ENCODE measurements around the gene SANBR. TPM values are rescaled to one million over a fixed set of nuclear protein-coding genes. Genes with fewer than 3 reads are reported as not detected.
"Not testable (repeated sequence)": the region's sequence is repeated elsewhere in the genome, so short reads cannot be mapped to it uniquely, and the experiment has no call there.

The SANBR gene
- total RNA-seq, 1 donor from 2014 or later: 22.3 TPM

GRCh38 chr2:61029533-61029932, 36.1 kb upstream of the SANBR start:
- DNase-seq (ENCODE audit: extremely low spot score, unreplicated experiment): no peak
- H3K4me3 Mint-ChIP-seq: no peak overlapping the region
- no peaks in the 10 kb centered on the region for H3K27me3 Mint-ChIP-seq
- H3K36me3 Mint-ChIP-seq: peaks cover 40% of the 10 kb centered on the region
- H3K27ac Mint-ChIP-seq: no peak overlapping the region
- TF ChIP-seq, protein P1, sequence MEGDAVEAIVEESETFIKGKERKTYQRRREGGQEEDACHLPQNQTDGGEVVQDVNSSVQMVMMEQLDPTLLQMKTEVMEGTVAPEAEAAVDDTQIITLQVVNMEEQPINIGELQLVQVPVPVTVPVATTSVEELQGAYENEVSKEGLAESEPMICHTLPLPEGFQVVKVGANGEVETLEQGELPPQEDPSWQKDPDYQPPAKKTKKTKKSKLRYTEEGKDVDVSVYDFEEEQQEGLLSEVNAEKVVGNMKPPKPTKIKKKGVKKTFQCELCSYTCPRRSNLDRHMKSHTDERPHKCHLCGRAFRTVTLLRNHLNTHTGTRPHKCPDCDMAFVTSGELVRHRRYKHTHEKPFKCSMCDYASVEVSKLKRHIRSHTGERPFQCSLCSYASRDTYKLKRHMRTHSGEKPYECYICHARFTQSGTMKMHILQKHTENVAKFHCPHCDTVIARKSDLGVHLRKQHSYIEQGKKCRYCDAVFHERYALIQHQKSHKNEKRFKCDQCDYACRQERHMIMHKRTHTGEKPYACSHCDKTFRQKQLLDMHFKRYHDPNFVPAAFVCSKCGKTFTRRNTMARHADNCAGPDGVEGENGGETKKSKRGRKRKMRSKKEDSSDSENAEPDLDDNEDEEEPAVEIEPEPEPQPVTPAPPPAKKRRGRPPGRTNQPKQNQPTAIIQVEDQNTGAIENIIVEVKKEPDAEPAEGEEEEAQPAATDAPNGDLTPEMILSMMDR (conservative IDR thresholded peaks at IDR 0.05): peak; percentile 15
- peaks cover 10% of the 10 kb centered on the region for H3K9me3 Mint-ChIP-seq
- H3K4me1 Mint-ChIP-seq (ENCODE audit: unreplicated experiment): no peaks in the 10 kb centered on the region

- H3K27ac Mint-ChIP-seq; H3K4me3 Mint-ChIP-seq; DNase-seq (ENCODE audit: extremely low spot score, unreplicated experiment); H3K4me1 Mint-ChIP-seq (ENCODE audit: unreplicated experiment); H3K27me3 Mint-ChIP-seq: not testable (repeated sequence)
- H3K9me3 Mint-ChIP-seq: peaks cover 14% of the 10 kb centered on the region
- peaks cover 54% of the 10 kb centered on the region for H3K36me3 Mint-ChIP-seq
Measured at GRCh38 chr2:61034592-61034991, 31.1 kb upstream of the SANBR start.

DNA sequence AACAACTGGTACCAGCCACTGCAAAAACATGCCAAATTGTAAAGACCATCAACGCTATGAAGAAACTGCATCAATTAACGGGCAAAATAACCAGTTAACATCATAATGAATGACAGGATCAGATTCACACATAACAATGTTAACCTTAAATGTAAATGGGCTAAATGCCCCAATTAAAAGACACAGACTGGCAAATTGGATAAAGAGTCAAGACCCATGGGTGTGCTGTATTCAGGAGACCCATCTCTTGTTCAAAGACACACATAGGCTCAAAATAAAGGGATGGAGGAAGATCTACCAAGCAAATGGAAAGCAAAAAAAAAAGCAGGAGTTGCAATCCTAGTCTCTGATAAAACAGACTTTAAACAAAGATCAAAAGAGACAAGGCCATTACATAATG, 29.0 kb upstream of the SANBR start:
- not testable (repeated sequence) for H3K4me3 Mint-ChIP-seq; H3K4me1 Mint-ChIP-seq (ENCODE audit: unreplicated experiment); H3K27ac Mint-ChIP-seq; H3K27me3 Mint-ChIP-seq; DNase-seq (ENCODE audit: extremely low spot score, unreplicated experiment)
- Mint-ChIP-seq H3K36me3 (peaks cover 54% of the 10 kb centered on the region), H3K9me3 (peaks cover 12% of the 10 kb centered on the region)

DNA sequence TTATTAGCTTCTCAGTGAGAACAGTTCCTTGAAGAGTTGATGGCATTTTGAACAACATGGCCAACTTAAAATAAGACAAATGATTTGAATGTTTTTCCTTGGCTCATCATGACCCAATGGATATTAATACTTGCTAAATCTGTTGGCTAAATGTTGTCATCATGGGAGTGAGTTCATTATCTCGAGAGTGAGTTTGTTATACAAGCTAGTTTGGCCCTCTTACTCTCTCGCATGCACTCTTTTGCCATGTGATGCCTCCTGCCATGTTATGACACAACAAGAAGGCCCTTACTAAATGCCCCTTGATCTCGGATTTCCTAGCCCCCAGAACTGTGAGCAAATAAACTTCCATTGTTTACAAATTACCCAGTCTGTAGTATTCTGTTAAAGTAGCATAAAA, 22.9 kb upstream of the SANBR start:
- no peak for DNase-seq (ENCODE audit: extremely low spot score, unreplicated experiment)
- TF ChIP-seq, protein P1 (conservative IDR thresholded peaks at IDR 0.05): no peak
- Mint-ChIP-seq H3K4me1 (ENCODE audit: unreplicated experiment) (no peaks in the 10 kb centered on the region), H3K9me3 (no peaks in the 10 kb centered on the region), H3K4me3 (no peak overlapping the region), H3K27me3 (no peaks in the 10 kb centered on the region), H3K36me3 (peaks cover 14% of the 10 kb centered on the region), H3K27ac (no peak overlapping the region)

DNA sequence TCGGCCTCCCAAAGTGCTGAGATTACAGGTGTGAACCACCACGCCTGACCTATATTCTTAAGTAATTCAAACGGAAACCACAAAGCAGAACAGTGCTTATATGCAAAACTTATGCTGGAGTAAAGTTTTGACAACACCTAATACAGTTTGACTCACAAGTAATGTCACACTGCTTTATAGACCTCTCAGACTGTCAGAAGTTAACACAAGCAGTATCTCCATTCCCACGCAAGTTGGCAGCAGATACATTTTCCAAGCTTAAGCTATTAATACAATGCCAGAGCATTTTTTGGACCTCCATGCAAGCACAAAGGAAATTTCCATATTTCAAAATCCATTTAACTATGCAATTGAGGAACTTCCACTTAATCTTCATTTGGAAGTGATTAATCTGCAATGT, 21.0 kb upstream of the SANBR start:
- Mint-ChIP-seq H3K9me3 (no peaks in the 10 kb centered on the region), H3K36me3 (peaks cover 17% of the 10 kb centered on the region), H3K4me1 (ENCODE audit: unreplicated experiment) (no peaks in the 10 kb centered on the region), H3K4me3 (no peak overlapping the region), H3K27ac (no peak overlapping the region), H3K27me3 (no peaks in the 10 kb centered on the region)
- TF ChIP-seq, protein P1 (conservative IDR thresholded peaks at IDR 0.05): no peak
- no peak for DNase-seq (ENCODE audit: extremely low spot score, unreplicated experiment)

- no peak for DNase-seq (ENCODE audit: extremely low spot score, unreplicated experiment)
- TF ChIP-seq, protein P1 (conservative IDR thresholded peaks at IDR 0.05): no peak
- Mint-ChIP-seq H3K4me1 (ENCODE audit: unreplicated experiment) (no peaks in the 10 kb centered on the region), H3K36me3 (peaks cover 17% of the 10 kb centered on the region), H3K27ac (no peak overlapping the region), H3K4me3 (no peak overlapping the region), H3K27me3 (no peaks in the 10 kb centered on the region), H3K9me3 (no peaks in the 10 kb centered on the region)
Measured at GRCh38 chr2:61045226-61045625, 20.4 kb upstream of the SANBR start.

GRCh38 chr2:61045999-61046398, 19.7 kb upstream of the SANBR start:
- H3K9me3 Mint-ChIP-seq: no peaks in the 10 kb centered on the region
- no peak overlapping the region for H3K4me3 Mint-ChIP-seq
- H3K27me3 Mint-ChIP-seq: no peaks in the 10 kb centered on the region
- TF ChIP-seq, protein P1 (conservative IDR thresholded peaks at IDR 0.05): no peak
- H3K36me3 Mint-ChIP-seq: peaks cover 18% of the 10 kb centered on the region
- H3K27ac Mint-ChIP-seq: no peak overlapping the region
- H3K4me1 Mint-ChIP-seq (ENCODE audit: unreplicated experiment): no peaks in the 10 kb centered on the region
- no peak for DNase-seq (ENCODE audit: extremely low spot score, unreplicated experiment)

All from type B pancreatic cell (in vitro differentiated cells).